CD4-positive, alpha-beta T cell treated with Interleukin-6 at 100 ng/mL for 8 hours (primary cell): ENCODE results near the gene ALKBH4.
A peak's percentile ranks its signal among the peaks of the same experiment; 100 is the strongest.
"Not testable (repeated sequence)": the region's sequence is repeated elsewhere in the genome, so short reads cannot be mapped to it uniquely, and the experiment has no call there.

Experiments used
- DNase-seq: peaks from one replicate; pipeline ENCODE4 v3.0.0-alpha.2; 2020; ENCODE audit warnings: mixed read lengths, low spot score

The ALKBH4 gene

DNA sequence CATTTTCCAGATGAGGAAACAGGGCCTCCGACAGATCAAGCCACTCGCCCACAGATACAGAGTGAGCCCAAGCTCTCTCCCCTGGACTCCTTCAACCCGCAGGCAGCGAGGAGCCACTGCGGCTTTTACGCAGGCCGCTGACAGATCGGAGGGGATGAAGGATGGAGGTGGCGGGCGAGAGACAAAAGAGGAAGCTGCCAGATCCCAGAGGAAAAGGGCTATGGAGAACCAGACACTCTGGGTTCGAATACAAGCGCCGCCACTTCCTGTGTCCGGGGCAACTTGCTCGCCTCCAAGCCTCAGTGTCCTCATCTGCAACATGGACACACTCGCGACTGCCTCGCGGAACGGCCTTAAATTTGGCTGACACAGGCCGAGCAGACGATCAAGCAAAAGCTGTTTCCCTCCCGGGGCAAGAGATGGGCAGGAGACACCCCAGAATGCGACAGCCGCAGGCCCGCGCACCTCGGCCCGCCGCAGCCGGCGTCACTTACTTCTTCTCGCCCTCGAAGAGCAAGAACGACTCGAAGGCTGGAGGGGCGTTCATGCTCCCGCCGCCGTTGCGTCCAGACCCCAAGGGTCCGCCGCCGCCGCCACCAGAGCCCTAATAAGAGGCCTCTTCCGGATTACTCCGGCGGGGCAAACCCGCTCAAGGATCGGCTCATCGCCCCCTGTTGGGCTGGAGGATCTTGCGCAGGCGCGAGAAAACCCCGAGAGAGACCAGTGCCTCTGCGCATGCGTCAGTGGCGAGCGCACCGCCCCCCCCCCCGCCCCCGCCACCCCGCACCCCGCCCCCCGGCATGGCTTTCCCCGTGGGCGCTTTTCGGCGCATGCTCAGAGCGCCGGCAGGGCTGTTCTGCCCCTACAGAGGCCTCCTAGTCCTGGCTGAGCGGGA is 13.9 kb upstream of the ALKBH4 start, which contains the start of gene POLR2J:
TSS of gene POLR2J (minus strand) at position 609 of the 895 bp plus-strand sequence. CDS start at position 547, 62 bp downstream.
- peak; percentile 84 for DNase-seq

DNA sequence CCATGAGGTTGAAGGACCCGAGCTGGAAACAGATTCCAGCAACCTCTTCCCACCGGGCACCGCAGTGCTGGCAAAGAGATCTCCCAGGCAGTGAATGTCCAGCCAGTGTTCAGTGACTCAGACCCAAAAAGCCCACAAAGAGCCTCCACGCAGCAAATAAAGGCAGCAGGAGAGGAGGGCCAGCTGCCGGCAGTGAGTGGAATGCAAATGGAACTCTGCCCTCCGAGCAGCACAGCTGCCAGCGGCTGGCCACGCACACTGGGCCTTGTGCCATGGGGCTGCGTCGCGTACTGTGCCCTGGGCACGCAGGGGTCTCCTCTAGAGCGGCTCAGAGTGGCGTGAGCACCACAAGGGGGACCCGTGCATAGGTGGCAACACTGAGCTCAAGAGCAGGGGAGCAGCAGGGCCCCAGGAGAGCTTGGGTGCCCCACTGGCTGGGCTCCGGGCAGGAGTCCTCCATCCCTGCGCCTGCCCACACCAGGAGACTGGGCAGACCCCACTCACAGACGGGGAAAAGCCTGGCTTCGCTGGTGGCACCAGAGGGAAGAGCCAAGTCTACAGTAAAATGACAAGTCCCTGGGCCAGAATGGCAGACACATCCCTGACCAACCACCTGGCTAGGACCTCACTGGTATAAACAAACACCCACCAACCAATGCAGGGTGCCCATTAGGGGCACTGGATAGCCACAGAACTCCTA is 10.2 kb upstream of the ALKBH4 start:
- not testable (repeated sequence) for DNase-seq

DNA sequence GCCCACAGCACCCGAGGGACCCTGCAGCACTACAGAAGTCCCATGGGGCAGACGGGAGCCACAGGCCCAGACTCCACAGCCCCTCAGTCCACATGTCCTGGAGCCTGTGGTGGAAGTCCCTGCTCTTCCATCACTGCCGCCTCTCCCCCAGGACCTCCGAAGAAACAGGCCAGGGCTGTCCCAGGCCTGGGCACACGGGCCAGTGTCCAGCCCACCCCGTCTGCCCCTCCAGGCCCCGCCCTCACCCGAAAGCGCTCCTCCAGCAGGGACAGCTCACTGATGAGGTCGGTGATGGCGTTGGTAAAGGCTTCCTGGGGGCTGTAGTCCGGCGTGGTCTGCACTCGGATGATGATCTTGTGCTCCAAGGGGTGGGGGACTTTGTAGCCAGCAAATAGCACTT is 9.5 kb upstream of the ALKBH4 start:
- not testable (repeated sequence) for DNase-seq

DNA sequence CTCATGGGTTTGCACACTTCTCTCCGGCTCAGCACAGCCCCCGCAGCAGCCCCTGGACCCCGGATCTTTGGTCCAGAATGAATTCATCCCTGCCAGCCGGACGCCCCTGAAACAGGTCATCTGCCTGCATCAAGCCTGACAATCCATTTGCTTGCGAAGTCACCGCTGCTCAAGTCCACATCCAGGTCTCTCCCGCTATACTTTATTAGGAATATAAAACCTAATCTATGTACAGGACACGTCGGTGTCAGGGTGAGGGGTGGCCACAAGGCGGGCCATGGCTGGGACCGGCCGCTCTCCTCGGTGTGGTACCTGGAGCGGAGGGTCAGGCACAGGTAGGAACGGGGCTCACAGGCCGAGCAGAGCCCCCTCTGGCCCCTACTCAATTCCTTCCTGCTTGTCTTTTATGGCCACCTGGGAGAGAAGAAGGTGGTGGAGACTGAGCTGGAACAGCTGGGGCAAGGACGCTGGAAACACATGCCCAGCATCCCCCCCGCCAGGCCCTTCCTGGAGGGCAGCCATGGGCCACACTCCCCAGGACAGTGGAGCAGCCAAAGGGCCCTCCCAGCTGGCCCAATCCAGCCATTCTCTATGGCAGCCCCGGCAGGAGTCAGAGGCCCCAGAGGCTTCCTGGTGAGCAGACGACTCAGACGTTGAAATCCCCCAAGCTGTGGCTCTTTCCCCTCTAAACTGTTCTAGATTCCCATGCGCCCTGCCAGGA is 8.8 kb upstream of the ALKBH4 start:
- DNase-seq, result no peak

DNA sequence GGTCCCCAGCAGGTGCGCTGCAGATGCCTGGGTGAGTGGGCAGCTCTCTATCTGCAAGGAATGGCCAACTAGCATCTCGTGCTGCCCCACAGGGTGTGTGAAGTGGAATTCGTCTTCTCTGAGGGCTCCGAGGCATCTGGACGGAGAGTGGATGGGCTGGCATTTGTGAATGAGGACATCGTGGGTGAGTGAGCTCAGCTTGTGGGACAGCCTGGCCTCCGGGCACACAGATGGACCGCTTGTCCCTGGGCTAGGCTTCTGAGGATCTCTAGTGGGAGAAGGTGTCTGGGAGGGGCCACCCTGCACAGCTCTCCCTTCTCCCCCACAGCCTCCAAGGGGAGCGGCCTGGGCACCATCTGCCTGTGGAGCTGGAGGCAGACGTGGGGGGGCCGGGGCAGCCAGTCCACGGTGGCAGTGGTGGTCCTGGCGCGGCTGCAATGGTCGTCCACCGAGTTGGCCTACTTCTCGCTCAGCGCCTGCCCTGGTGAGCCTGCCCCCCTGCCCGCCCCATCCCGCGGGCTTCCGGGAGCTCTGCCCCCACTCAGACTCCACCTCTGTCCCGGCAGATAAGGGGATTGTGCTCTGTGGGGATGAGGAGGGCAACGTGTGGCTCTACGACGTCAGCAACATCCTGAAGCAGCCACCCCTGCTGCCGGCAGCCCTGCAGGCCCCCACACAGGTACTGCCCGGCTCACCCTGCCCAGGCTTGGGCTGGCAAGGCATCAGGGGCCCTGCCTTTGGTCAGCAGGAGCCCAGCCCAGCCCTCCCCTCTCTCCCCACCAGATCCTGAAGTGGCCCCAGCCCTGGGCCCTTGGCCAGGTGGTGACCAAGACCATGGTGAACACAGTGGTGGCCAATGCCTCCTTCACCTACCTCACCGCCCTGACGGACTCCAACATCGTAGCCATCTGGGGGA is 7.7 kb upstream of the ALKBH4 start:
- DNase-seq, result no peak

DNA sequence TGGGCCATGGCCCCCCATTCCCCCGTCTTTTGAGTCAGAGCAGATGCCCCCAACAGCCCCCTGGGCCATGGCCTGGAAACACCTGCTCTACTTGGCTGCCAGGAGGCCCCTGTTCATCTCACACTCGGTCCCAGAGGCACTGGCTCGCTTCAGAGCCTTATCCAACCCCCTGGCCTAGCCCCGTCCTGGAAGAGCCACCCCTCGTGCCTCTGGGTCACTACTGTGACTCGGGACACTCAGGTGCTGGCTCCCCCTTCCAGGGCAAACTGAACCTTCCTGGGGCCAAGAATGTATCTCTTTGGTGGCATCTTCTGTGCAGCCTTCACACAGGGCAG is 7.1 kb upstream of the ALKBH4 start:
- no peak for DNase-seq

DNA sequence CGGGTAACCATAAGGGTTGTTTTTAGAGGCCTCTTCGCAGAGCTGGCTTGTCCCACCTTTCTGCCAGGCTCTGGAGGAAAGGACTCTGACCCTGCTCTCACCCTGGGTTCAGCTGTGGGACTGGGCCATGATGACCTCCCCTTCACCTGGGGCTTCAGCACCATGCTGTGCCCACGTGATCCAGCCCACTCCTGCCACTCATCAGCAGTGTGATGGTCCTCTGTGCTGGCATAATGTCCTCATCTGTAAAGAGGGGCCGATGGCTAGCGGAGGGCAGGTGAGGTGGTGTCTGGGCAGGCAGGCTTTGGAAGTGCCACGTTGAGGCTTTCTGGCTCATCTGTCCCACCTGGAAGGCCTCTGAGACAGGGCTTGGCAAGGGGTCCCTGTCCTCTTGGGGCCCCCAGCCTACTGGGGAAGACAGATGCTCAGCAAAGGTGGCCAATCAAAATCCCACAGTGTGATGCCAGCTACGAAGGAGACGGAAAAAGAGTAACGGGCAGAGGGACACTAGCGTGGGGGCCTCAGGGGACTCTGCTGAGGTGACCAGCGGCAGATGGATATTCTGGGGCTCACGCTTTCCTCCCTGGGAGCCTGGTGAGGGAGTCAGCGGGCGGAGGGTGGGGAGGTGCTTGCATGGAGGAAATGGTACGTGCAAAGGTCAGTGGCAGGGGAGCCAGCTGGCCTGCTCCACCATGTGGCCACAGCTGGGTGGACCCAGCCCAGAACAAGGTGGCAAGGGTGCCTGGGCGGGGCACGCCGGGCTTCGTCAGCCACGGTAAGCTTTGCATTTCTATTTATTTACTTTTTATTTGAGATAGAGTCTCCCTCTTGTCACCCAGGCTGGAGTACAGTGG is 5.5 kb upstream of the ALKBH4 start:
- DNase-seq, result no peak

DNA sequence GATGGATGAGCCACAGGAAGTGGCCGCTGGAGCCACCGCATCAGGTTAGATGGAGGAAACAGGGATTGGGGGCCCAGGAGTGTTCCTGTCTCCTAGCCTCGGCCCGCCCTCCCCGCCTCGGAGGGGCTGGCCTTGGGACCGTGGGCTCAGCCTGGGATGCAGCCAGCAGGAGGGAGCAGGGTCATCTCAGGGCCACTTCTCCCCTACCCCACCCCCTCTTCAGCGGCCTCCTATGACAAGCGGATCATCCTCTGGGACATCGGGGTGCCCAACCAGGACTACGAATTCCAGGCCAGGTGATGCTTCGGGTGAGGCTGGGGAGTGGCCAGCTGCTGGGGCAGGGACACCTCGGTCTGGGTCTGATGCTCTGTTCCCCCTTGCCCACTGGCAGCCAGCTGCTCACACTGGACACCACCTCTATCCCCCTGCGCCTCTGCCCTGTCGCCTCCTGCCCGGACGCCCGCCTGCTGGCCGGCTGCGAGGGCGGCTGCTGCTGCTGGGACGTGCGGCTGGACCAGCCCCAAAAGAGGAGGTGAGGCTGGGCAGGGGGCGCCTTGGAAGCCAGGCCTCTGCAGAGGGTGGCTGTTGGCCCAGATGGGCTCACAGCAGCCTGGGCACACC is 4.8 kb upstream of the ALKBH4 start:
- DNase-seq, result no peak

DNA sequence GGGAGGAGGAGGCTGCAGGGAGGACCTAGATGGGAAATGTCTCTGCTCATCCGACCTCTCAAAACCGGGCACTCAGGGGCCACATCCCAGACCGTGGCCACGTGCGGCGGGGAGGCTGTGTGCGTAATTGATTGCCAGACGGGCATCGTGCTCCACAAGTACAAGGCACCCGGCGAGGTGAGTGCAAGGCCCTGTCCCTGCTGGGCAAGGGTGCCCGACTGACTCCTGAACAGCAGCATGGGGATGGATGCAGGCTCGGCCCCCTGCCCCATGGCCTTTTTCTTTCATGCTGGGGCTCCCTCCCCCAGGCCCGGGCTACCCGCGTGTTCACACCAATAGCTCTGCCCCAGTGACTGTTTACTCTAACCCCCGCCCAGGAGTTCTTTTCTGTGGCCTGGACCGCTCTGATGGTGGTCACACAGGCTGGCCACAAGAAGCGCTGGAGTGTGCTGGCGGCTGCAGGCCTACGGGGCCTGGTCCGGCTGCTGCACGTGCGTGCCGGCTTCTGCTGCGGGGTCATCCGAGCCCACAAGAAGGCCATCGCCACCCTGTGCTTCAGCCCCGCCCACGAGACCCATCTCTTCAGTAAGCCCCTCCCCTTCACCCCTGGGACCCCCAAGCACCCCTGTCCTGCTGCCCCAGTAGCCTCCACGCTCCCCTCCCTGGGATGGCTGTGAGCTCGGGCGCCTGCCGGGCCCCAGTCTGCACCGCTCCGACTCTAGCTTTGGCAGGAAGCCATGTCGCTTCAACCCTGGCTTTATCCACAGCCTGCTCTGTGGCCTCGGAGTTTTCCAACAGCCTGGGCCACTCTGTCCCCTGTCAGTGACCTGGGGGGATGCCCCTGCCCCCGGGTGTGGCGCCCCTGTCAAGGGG is 4.1 kb upstream of the ALKBH4 start:
- no peak for DNase-seq

DNA sequence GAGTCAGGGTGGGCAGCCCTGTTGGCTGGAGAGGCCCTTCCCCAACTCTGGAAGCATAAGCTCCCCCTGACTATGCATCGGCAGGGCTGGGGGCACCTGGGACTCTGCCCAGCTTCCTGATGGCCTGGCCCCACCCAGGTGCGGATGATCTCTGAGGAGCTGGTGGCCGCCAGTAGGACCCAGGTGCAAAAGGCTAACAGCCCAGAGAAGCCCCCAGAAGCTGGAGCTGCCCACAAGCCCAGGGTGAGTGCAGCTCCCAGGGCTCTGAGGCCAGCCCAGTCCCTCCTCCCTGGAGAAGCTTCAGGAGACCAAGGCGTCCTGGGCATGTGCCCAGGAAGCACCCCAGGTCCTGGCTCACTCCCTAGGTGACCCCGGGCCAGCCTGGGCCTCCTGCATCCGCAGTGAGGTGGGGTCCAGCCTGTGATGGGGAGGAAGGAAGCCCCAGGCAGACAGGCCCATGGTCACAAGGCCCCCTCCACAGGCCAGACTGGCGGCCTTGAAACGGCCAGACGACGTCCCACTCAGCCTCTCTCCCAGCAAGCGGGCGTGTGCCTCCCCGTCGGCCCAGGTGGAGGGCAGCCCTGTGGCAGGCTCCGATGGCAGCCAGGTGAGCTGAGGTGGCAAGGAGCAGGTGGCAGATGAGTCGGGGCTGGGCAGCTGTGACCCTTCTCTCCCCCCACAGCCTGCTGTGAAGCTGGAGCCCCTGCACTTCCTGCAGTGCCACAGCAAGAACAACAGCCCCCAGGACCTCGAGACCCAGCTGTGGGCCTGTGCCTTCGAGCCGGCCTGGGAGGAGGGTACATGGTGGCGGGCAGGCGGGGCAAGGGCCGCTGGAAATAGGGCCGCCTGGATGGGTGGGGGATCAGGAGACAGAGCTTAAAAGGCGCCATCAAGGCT is 3.2 kb upstream of the ALKBH4 start:
- DNase-seq, result no peak

DNA sequence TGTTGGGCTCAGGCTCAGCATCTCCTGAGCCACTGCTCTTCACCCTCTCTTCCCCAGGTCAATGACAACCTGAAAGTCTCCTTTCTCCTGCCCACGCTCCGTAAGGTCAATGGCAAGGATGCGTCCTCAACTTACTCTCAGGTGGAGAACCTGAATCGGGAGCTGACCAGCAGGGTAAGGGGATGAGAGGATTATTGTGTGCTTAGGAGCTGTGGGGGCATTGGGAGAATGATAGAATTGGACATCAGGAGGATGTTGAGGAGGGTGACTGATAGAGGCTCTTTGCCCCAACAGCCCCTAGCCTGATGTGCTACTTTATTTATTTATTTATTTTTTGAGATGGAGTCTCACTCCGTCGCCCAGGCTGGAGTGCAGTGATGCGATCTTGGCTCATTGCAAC is 1.4 kb upstream of the ALKBH4 start:
- DNase-seq, result no peak

DNA sequence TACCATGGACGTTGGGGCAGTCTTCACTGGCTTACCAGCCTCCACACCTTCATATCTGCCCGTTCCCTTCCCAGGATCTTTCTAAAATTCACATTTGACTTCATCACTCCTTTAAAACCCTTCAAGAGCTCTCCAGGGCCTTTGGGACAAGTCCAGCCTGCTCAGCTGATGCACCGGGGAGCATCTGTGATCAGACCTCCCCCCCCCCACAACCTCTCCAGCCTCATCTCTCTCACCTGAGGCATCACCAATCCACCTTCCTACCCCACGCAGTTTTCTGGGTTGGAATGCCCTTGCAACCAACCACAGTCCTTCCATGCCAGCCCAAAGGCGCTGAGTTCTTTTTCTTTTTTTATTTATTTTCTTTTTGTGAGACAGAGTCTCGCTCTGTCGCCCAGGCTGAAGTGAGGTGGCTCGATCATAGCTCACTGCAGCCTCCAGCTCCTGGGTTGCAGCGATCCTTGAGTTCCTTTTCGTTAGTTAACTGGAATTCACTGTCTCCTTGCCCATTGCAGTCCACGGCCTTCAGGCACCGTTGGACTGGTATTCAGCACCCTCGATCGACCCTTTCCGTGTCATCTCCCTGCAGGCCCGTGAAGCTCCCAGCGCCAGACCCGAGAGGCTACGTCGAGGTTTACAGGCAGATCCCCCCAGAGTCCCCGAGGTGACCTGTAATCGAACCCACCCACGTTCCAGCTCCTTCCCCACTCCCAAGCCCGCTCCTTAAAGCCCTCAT is 654 bp downstream of the ALKBH4 start:
- no peak for DNase-seq

DNA sequence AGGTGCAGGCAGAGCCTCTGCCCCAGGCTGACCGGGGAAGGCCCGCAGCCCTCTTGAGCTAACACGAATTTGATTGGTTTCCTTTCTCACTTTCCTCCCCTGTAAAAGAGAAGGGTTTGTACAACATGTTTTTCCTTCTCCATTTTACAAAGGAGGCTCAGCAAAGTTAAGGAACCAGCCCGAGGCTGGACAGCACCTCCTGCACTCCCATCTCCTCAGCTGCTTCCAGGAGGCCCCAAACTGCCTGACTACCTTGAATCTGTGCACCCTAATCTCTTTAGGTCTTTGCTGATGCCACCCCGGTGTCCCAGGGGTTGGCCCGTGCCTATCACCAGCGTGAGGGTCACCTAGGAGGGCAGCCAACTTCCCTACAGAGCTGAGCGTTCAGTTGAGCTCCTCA is 4.2 kb downstream of the ALKBH4 start:
- DNase-seq, result no peak

DNA sequence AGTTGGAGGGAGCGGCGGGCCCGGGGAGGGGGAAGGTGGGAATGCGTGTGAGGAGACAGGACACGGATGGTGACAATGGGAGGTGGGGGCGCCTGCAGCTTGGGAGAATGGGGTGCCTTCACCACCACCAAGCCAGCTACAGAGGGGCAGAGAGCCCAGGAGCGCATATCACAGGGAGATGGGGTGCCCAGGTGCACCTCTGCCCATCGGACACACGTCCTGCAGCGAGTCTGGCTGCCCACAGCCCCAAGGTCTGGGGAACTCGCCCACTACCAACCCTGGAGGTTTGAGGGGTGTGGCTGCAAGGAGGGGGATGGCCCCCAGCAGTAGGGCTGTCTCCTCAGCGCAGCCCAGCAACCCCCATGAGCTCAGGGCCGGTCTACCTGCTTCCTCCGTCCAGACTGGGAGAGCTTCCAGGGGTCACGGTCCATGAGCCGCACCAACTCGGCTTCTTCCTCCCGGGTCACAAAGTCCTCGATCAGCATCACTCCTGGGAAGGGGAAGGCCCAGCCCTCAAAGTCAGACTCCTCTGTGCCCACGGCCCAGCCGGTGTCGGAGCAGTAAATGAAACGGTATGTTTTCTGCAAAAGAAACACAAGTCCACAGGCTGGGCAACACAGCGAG is 5.3 kb downstream of the ALKBH4 start:
- no peak for DNase-seq

DNA sequence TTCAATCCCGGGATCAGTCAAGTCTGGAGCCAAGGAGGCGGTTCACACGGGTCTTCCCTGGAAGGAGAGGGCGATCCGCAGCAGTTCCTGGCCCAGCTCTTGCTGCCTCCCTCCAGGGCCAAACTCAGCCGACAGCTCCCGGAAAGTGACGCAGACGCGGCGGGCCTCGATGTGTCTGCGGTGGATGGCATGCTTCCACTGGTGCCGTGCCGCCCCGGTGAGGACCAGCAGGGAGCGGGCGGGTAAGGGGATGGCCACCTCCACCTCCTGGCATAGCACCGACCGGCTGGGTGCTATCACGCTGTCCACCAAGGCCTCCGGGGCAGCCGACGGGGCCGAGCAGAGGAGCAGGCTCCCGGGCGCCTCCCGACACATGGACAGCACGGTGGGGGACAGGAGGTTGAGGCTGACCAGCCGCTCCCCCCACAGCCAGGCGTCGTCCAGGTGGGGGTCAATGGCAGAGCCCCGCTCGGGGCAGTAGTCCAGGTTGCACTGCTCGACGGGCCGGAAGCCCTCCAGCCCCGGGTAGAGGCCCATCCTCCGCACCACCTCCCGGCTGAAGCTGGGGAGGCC is 7.2 kb downstream of the ALKBH4 start:
- no peak for DNase-seq

DNA sequence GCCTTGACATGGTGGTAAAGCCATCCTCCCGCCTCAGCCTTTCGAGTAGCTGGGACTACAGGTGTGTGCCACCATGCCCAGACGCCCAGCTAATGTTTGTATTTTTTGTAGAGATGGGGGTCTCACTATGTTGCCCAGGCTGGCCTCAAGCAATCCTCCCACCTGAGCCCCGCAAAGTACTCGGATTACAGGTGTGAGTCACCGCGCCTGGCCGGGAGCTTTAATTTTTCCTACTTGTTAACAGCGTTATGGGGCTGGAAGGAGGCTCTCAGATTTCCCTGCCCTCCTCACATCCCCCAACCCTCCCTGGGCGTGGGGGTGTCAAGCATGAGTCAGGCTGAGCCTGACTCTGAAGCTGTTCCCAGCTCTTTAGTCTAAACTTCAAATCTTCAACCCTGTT is 8.3 kb downstream of the ALKBH4 start:
- no peak for DNase-seq

DNA sequence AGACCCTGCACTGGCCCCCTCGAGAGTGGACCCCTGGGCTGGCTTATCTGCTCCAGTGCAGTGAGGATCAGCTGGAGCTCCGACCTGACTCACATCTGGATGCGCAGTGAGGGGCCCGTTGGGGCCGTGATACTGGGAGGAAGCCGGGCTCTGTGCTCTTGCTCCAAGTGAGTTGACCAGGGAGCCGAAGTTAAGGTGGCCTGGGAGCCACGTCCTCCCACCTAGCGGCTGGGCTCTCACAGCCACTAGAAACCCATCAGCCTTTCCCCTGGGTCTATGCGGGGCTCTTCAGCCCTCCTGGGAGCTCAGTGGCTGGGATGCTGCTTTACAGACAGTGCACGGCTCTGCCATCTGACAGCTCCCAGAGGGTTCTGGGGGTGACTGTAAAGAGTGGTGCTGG is 9.1 kb downstream of the ALKBH4 start:
- DNase-seq, result no peak
